Stimulated activated CD8-positive, alpha-beta memory T cell treated with anti-CD3 and anti-CD28 coated beads, Interleukin-7, amount 100 ng/mL, for 48 hours (primary cell): ENCODE data around the gene PRPF8.
A peak's percentile ranks its signal among the peaks of the same experiment; 100 is the strongest.
"Not testable (repeated sequence)": the region's sequence is repeated elsewhere in the genome, so short reads cannot be mapped to it uniquely, and the experiment has no call there.

Source experiments
- DNase-seq, 2 donors: peaks; one replicate each; pipeline ENCODE4 v3.0.0-alpha.2; 2020; ENCODE audit warnings: low read depth in 1 of 2; ENCODE audit errors: extremely low read depth in 1 of 2

PRPF8 gene

GRCh38 chr17:1716912-1717695, 32.4 kb upstream of the PRPF8 start:
- DNase-seq: peak; percentile 64 to 87

GRCh38 chr17:1716076-1716911, 31.6 kb upstream of the PRPF8 start:
- peak; percentile 100 for DNase-seq

GRCh38 chr17:1715803-1716075, 31.1 kb upstream of the PRPF8 start:
- DNase-seq: no peak

GRCh38 chr17:1714980-1715802, 30.5 kb upstream of the PRPF8 start:
- no peak for DNase-seq

GRCh38 chr17:1714427-1714979, 29.8 kb upstream of the PRPF8 start:
- no peak for DNase-seq

- DNase-seq: no peak
Measured at GRCh38 chr17:1713878-1714426, 29.3 kb upstream of the PRPF8 start.

- no peak for DNase-seq
Measured at GRCh38 chr17:1713160-1713877, 28.7 kb upstream of the PRPF8 start.

GRCh38 chr17:1712271-1712670, 27.6 kb upstream of the PRPF8 start:
- DNase-seq: no peak

- DNase-seq: no peak
Measured at GRCh38 chr17:1711804-1712203, 27.1 kb upstream of the PRPF8 start.

GRCh38 chr17:1710807-1711553, 26.3 kb upstream of the PRPF8 start:
- no peak for DNase-seq

- DNase-seq: no peak
Measured at GRCh38 chr17:1709971-1710806, 25.5 kb upstream of the PRPF8 start, which contains the start of gene TLCD2. TSS of gene TLCD2 (minus strand) at chr17:1710377. CDS start at chr17:1710242, 135 bp downstream.

- no peak for DNase-seq
Measured at GRCh38 chr17:1709403-1709951, 24.8 kb upstream of the PRPF8 start.

GRCh38 chr17:1708791-1709346, 24.2 kb upstream of the PRPF8 start:
- not testable (repeated sequence) for DNase-seq

GRCh38 chr17:1707107-1707506, 22.4 kb upstream of the PRPF8 start:
- DNase-seq: no peak

GRCh38 chr17:1705004-1705403, 20.3 kb upstream of the PRPF8 start:
- no peak for DNase-seq

- no peak for DNase-seq
Measured at GRCh38 chr17:1703063-1703462, 18.4 kb upstream of the PRPF8 start.

- DNase-seq: not testable (repeated sequence)
Measured at GRCh38 chr17:1699891-1700290, 15.2 kb upstream of the PRPF8 start.

GRCh38 chr17:1697681-1698080, 13.0 kb upstream of the PRPF8 start:
- no peak for DNase-seq
